Stimulated activated CD4-positive, alpha-beta T cell treated with anti-CD3 and anti-CD28 coated beads, TNF-alpha, amount 100 ng/mL, for 1 hour (primary cell): ENCODE measurements around the gene ZSCAN31.
A peak's percentile ranks its signal among the peaks of the same experiment; 100 is the strongest.
"Not testable (repeated sequence)": the region's sequence is repeated elsewhere in the genome, so short reads cannot be mapped to it uniquely, and the experiment has no call there.

Experiments
- DNase-seq, 3 donors: peaks; one replicate each; pipeline ENCODE4 v3.0.0-alpha.2; 2020; ENCODE audit warnings: low read depth in 3 of 3, low spot score in 1 of 3

ZSCAN31 gene

GRCh38 chr6:28323813-28324424, 12.0 kb downstream of the ZSCAN31 start:
- DNase-seq = no peak

- DNase-seq = no peak
Observed at GRCh38 chr6:28322661-28323060, 13.3 kb downstream of the ZSCAN31 start.

GRCh38 chr6:28317866-28318265, 18.1 kb downstream of the ZSCAN31 start:
- not testable (repeated sequence) for DNase-seq

DNA sequence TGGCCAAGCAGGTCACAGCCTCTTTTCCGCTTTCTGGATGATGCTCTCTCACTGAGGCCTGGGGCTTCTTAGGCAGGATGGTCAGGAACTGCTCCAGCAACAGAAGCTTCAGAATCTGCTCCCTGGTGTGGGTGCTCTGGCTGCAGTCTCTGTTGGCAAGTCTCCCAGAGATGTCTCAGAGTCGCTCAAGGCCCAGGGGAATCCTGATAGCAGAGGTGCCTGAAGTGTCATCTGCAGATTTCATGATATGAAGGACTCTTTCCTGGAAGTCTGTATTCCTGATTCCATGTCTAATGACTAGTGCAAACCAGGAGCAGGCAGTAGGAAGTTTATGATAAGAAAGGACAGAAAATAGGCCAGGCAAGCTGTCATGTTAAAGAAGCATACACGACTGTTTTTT, 20.3 kb downstream of the ZSCAN31 start:
- no peak for DNase-seq

DNA sequence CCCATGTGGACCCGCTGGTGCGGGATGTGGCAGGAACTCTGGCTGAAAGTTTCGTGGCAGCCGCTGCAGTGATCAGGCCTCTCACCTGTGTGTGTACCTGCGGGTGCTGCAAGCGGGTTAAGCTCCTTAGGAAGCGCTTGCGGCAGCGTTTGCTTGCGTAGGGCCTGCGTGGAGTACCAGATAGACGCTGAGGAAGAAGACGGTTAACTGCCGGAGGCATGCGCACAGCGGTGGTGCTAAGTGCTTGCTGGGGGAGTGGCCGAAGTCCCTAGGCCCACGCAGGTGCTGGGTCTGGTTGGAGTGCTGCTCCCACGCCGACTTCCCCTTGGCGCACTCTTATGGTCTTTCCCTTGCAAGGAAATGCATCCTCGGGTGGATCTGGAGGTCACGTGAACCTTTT, 23.0 kb downstream of the ZSCAN31 start:
- DNase-seq = no peak

DNA sequence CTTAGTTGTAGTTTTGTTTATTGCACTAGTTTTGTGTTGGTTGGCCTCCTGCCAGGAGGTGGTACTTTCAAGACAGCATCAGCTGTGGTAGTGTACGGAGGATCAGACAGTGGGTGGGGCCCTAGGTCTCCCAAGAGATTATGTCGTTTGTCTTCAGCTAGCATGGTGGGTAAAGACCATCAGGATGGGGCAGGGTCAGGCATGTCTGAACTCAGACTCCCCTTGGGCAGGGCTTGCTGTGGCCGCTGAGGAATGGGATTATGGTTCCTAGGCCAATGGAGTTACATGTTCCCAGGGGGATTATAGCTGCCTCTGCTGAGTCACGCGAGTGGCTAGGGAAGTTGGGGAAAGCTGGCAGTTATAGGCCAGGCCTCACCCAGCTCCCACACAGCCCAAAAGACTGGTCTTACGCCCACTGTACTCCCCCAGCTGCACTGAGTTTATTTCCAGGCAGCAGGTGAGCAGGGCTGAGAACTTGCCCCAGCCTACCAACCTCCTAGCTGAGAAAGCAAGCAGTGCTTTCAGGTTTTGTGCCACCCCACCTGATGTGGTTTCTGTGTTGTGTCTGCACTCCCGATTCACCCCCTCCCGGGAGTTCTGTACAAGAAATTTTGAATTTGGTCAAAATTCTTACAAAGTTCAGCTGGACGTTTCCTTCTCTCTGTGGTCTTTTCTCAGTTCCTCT, 24.7 kb downstream of the ZSCAN31 start:
- DNase-seq = no peak

DNA sequence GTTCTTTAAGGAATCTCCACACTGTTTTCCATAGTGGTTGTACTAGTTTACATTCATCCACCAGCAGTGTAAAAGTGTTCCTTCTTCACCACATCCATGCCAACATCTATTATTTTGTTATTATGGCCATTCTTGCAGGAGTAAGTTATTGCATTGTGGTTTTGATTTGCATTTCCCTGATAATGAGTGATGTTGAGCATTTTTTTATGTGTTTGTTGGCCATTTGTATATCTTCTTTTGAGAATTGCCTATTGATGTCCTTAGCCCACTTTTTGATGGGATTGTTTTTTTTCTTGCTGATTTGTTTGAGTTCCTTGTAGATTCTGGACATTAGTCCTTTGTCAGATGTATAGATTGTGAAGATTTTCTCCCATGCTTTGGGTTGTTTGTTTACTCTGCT, 29.6 kb downstream of the ZSCAN31 start:
- not testable (repeated sequence) for DNase-seq

DNA sequence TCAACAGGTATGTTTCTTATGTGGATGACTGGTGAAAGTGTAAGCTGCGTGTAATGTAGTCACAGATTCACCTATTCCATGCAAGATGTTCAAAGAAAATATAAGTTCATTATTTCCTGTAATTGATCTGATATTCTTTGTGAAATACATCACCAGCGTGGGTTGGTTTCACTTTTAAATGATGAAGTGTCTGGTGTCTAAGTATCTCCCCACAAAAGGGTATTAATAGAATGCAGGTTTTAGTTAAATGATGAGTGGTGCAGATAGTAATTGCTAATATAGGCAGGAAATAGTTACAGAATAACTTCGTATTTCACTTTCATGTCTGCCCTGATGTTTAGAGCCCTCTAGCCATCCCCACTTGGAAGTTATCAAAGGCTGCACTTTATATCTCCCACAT, 32.4 kb downstream of the ZSCAN31 start:
- DNase-seq = no peak

DNA sequence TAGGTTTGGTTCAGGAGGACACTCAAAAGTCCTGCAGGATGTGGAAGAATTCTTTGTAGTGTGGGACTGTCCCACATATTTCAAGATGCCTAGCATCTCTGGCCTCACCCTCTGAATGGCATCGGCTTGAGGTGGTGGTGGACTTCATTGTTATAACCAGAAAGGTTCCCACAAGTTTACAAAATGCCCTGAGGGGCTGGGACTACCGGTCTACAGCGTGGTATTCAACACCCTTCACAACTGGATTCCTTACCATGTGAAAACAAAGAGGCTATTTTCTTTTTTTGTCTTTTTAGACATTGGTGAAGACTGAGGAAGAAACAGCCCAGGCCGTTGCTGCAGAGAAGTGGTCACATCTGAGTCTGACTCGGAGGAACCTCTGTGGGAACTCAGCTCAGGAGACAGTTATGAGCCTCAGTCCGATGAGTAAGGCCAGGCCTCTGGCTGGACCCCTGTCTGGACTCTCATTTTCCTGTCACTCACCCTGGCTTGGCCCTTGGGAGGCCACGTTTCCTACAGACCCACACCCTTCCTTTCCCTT, 39.4 kb downstream of the ZSCAN31 start:
- DNase-seq = no peak

- DNase-seq = no peak
Observed at GRCh38 chr6:28295326-28295725, 40.6 kb downstream of the ZSCAN31 start.

- DNase-seq = no peak
Observed at GRCh38 chr6:28291573-28291972, 44.4 kb downstream of the ZSCAN31 start.

DNA sequence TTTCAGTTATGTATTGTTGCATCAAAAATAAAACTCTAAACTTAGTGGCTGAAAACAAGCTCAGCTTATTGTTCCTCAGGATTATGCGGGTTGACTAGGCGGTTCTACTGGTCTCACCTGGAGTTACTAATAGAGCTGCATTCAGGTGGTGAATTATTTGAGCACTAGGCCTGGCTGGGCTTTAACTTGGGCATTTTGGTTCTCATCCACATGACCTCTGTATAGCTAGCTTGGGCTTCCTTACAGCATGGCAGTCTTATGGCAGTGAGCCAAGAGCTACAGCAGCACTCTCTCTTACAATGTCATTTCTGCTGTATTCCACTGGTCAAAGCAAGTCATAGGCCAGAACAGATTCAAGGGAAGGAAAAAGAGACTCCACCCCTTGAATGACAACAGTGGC, 53.0 kb downstream of the ZSCAN31 start:
- DNase-seq = no peak

- peak in 1 of 3 donors; percentile 35 for DNase-seq
Observed at GRCh38 chr6:28281288-28282064, 54.5 kb downstream of the ZSCAN31 start, which contains the start of gene PGBD1. PGBD1 (plus strand) TSS chr6:28281572; CDS start chr6:28283814, 2,242 bp downstream.

- no peak for DNase-seq
Observed at GRCh38 chr6:28280595-28281287, 55.2 kb downstream of the ZSCAN31 start.

- no peak for DNase-seq
Observed at GRCh38 chr6:28277746-28278145, 58.2 kb downstream of the ZSCAN31 start.

DNA sequence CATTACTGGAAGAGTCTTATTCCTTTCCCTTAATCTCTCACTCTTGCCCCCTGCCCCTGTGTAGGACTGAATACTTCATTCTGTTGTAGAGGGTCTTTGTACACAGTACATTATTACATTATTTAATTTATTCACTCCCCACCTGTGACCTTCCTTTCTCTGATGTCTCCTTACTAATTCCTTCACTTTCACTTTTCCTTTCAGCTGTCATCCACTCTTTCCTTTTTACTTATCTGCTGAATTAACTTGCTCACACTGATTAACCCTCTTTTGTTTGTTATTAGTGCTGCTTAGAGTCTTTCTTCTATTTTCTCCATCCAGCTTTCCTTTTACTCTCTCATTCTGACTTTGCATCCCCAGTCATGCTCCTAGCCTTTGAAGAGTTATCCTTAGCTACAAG, 61.1 kb downstream of the ZSCAN31 start:
- DNase-seq = no peak
